Astrocyte (in vitro differentiated cells and primary cell): Measurements from ENCODE around the gene CCR5AS.

Experiments
- DNase-seq: peaks from one replicate; pipeline ENCODE4 v3.0.0-alpha.2; 2010; ENCODE audit warnings: low read depth
- FAIRE-seq: peaks from 2 replicates; lab custom pipeline; 2011; peaks lifted over from hg19 to GRCh38; lab: Jason Lieb, UNC
- H2AFZ ChIP-seq: 2 replicates; pipeline ENCODE4 v1.6.0; 2012; ENCODE audit warnings: low read depth, low read length, inconsistent platforms
- H3K27ac ChIP-seq: 2 replicates; pipeline ENCODE4 v1.5.1; 2011; ENCODE audit warnings: low read depth, low read length, inconsistent platforms
- H3K27me3 ChIP-seq: 2 replicates; pipeline ENCODE4 v1.6.0; 2011; ENCODE audit warnings: low read length, inconsistent platforms; ENCODE audit not compliant: insufficient read depth
- H3K36me3 ChIP-seq: 2 replicates; pipeline ENCODE4 v1.5.1; 2011; ENCODE audit warnings: low read length, inconsistent platforms; ENCODE audit not compliant: insufficient read depth
- H3K4me1 ChIP-seq: 2 replicates; pipeline ENCODE4 v1.5.1; 2011; ENCODE audit warnings: low read length, inconsistent platforms; ENCODE audit not compliant: insufficient read depth
- H3K4me2 ChIP-seq: 2 replicates; pipeline ENCODE4 v1.6.0; 2012; ENCODE audit warnings: low read length, inconsistent platforms
- H3K4me3 ChIP-seq: 2 replicates; pipeline ENCODE4 v1.5.1; 2011; ENCODE audit warnings: low read depth, mild to moderate bottlenecking, low read length, inconsistent platforms; ENCODE audit not compliant: insufficient read depth
- H3K79me2 ChIP-seq: 2 replicates; pipeline ENCODE4 v1.6.0; 2012; ENCODE audit warnings: mild to moderate bottlenecking, low read length, inconsistent platforms; ENCODE audit not compliant: insufficient read depth
- H3K9ac ChIP-seq: 2 replicates; pipeline ENCODE4 v1.6.0; 2012; ENCODE audit warnings: mild to moderate bottlenecking, low read length, inconsistent platforms
- H3K9me3 ChIP-seq: 2 replicates; pipeline ENCODE4 v1.5.1; 2012; ENCODE audit warnings: low read depth, mild to moderate bottlenecking, low read length, inconsistent platforms; ENCODE audit not compliant: insufficient read depth
- H4K20me1 ChIP-seq: 2 replicates; pipeline ENCODE4 v1.6.0; 2012; ENCODE audit warnings: low read length, inconsistent platforms; ENCODE audit not compliant: insufficient read depth
- H3K27ac Mint-ChIP-seq: one replicate; pipeline ENCODE4 v1.8.0; 2021; ENCODE audit warnings: mild to moderate bottlenecking, mixed read lengths; ENCODE audit not compliant: unreplicated experiment
- H3K27me3 Mint-ChIP-seq: one replicate; pipeline ENCODE4 v1.8.0; 2021; ENCODE audit warnings: low read depth, mixed read lengths; ENCODE audit not compliant: unreplicated experiment
- H3K36me3 Mint-ChIP-seq: one replicate; pipeline ENCODE4 v1.8.0; 2021; ENCODE audit warnings: low read depth, mixed read lengths; ENCODE audit not compliant: unreplicated experiment
- H3K4me1 Mint-ChIP-seq: one replicate; pipeline ENCODE4 v1.8.0; 2021; ENCODE audit warnings: low read depth, mixed read lengths; ENCODE audit not compliant: unreplicated experiment
- H3K4me3 Mint-ChIP-seq: one replicate; pipeline ENCODE4 v1.8.0; 2021; ENCODE audit warnings: mild to moderate bottlenecking, moderate library complexity, mixed read lengths; ENCODE audit not compliant: unreplicated experiment
- H3K9me3 Mint-ChIP-seq: one replicate; pipeline ENCODE4 v1.8.0; 2021; ENCODE audit warnings: mild to moderate bottlenecking, mixed read lengths; ENCODE audit not compliant: unreplicated experiment
- CTCF ChIP-seq: IDR thresholded peaks from 2 replicates; pipeline ENCODE4 v1.5.1; 2011; ENCODE audit warnings: low read depth, mild to moderate bottlenecking, inconsistent platforms, low read length, moderate library complexity; ENCODE audit not compliant: insufficient read depth
- EZH2 ChIP-seq: IDR thresholded peaks from 2 replicates; pipeline ENCODE4 v1.6.1; 2012; ENCODE audit warnings: mild to moderate bottlenecking, low read length, inconsistent platforms; ENCODE audit not compliant: insufficient read depth

Gene CCR5AS

GRCh38 chr3:46440531-46441294 is 33.8 kb upstream of the CCR5AS start:
- peaks cover 3% of the 10 kb centered on the region for H3K9me3 Mint-ChIP-seq
- H3K4me3 Mint-ChIP-seq = no peak overlapping the region
- Histone ChIP-seq H3K9me3 (no peaks in the 10 kb centered on the region), H2AFZ (no peak overlapping the region), H3K4me2 (no peak overlapping the region), H3K4me3 (no peak overlapping the region), H3K9ac (no peak overlapping the region), H3K4me1 (no peaks in the 10 kb centered on the region), H3K27ac (no peak overlapping the region), H3K27me3 (peaks cover 6% of the 10 kb centered on the region), H4K20me1 (no peaks in the 10 kb centered on the region), H3K79me2 (no peaks in the 10 kb centered on the region), H3K36me3 (no peaks in the 10 kb centered on the region)
- no peaks in the 10 kb centered on the region for H3K27me3 Mint-ChIP-seq
- peaks cover 10% of the 10 kb centered on the region for H3K4me1 Mint-ChIP-seq
- TF ChIP-seq EZH2 (no peak), CTCF (no peak)
- H3K36me3 Mint-ChIP-seq = no peaks in the 10 kb centered on the region
- H3K27ac Mint-ChIP-seq = no peak overlapping the region
- FAIRE-seq = no peak
- DNase-seq = no peak

- Histone ChIP-seq H3K4me2 (no peak overlapping the region), H3K4me1 (no peaks in the 10 kb centered on the region), H3K79me2 (no peaks in the 10 kb centered on the region), H3K9ac (no peak overlapping the region), H3K9me3 (no peaks in the 10 kb centered on the region), H4K20me1 (no peaks in the 10 kb centered on the region), H3K4me3 (no peak overlapping the region), H3K27me3 (peaks cover 6% of the 10 kb centered on the region), H2AFZ (no peak overlapping the region), H3K27ac (no peak overlapping the region), H3K36me3 (no peaks in the 10 kb centered on the region)
- no peak for DNase-seq
- no peaks in the 10 kb centered on the region for H3K36me3 Mint-ChIP-seq
- TF ChIP-seq CTCF (no peak), EZH2 (no peak)
- H3K4me3 Mint-ChIP-seq = no peak overlapping the region
- peaks cover 3% of the 10 kb centered on the region for H3K9me3 Mint-ChIP-seq
- FAIRE-seq = no peak
- no peak overlapping the region for H3K27ac Mint-ChIP-seq
- no peaks in the 10 kb centered on the region for H3K27me3 Mint-ChIP-seq
- peaks cover 10% of the 10 kb centered on the region for H3K4me1 Mint-ChIP-seq
Measured at GRCh38 chr3:46438831-46439230, 32.0 kb upstream of the CCR5AS start.

- H3K36me3 ChIP-seq = no peaks in the 10 kb centered on the region
- H3K4me1 ChIP-seq = no peaks in the 10 kb centered on the region
- H3K4me1 Mint-ChIP-seq = no peaks in the 10 kb centered on the region
- no peak overlapping the region for H3K27ac Mint-ChIP-seq
- peaks cover 12% of the 10 kb centered on the region for H3K9me3 Mint-ChIP-seq
- H3K4me3 ChIP-seq = no peak overlapping the region
- H3K27ac ChIP-seq = no peak overlapping the region
- TF ChIP-seq CTCF = no peak
- no peak for TF ChIP-seq EZH2
- no peak overlapping the region for H2AFZ ChIP-seq
- H3K4me3 Mint-ChIP-seq = no peak overlapping the region
- peaks cover 4% of the 10 kb centered on the region for H3K36me3 Mint-ChIP-seq
- no peaks in the 10 kb centered on the region for H3K79me2 ChIP-seq
- H3K9ac ChIP-seq = no peak overlapping the region
- no peaks in the 10 kb centered on the region for H3K27me3 Mint-ChIP-seq
- H3K4me2 ChIP-seq = no peak overlapping the region
- FAIRE-seq (no peak), DNase-seq (no peak)
- H4K20me1 ChIP-seq = no peaks in the 10 kb centered on the region
- no peaks in the 10 kb centered on the region for H3K27me3 ChIP-seq
- no peaks in the 10 kb centered on the region for H3K9me3 ChIP-seq
Measured at GRCh38 chr3:46435081-46435726, 28.3 kb upstream of the CCR5AS start.
